ENCODE measurements around the gene LGI4.

LGI4 gene

GRCh38 chr19:35143231-35143715 is 8.4 kb upstream of the LGI4 start, which contains the start of gene FXYD7:
TSS of gene FXYD7 (plus strand) at chr19:35143255. CDS start at chr19:35143334, 79 bp downstream.
- Histone ChIP-seq H3K79me2 (ENCODE audit: insufficient read depth, low read length) (no peaks in the 10 kb centered on the region), H2AFZ (ENCODE audit: low read depth, low read length, severe bottlenecking) (peak within 1 kb of the TSS; percentile 65), H3K27ac (ENCODE audit: low read depth, low read length) (peak within 1 kb of the TSS; percentile 60), H3K36me3 (ENCODE audit: low read length) (no peaks in the 10 kb centered on the region), H3K9me3 (ENCODE audit: insufficient read depth, low read length) (no peaks in the 10 kb centered on the region), H3K27me3 (ENCODE audit: low read length) (no peaks in the 10 kb centered on the region), H3F3A (ENCODE audit: insufficient read depth) (peaks cover 7% of the 10 kb centered on the region), H3K4me3 (ENCODE audit: insufficient read depth, low read length, poor library complexity, severe bottlenecking) (peak within 1 kb of the TSS; percentile 47), H3K4me2 (ENCODE audit: low read depth, low read length, poor library complexity, severe bottlenecking) (peak within 1 kb of the TSS; percentile 70), H3K9me2 (replicated peaks; ENCODE audit: insufficient read depth, low read length) (no peaks in the 10 kb centered on the region), H3K9ac (ENCODE audit: low read length) (peak within 1 kb of the TSS; percentile 44; the same call in 1 of the 2 replicates), H4K20me1 (ENCODE audit: low read depth, low read length) (no peaks in the 10 kb centered on the region)
- TF ChIP-seq, protein P1, sequence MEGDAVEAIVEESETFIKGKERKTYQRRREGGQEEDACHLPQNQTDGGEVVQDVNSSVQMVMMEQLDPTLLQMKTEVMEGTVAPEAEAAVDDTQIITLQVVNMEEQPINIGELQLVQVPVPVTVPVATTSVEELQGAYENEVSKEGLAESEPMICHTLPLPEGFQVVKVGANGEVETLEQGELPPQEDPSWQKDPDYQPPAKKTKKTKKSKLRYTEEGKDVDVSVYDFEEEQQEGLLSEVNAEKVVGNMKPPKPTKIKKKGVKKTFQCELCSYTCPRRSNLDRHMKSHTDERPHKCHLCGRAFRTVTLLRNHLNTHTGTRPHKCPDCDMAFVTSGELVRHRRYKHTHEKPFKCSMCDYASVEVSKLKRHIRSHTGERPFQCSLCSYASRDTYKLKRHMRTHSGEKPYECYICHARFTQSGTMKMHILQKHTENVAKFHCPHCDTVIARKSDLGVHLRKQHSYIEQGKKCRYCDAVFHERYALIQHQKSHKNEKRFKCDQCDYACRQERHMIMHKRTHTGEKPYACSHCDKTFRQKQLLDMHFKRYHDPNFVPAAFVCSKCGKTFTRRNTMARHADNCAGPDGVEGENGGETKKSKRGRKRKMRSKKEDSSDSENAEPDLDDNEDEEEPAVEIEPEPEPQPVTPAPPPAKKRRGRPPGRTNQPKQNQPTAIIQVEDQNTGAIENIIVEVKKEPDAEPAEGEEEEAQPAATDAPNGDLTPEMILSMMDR (IDR thresholded peaks at IDR 0.05; ENCODE audit: insufficient read depth, low read length, poor library complexity, severe bottlenecking), result no peak
- no peak for TF ChIP-seq EZH2phosphoT487 (conservative IDR thresholded peaks at IDR 0.05; ENCODE audit: low read length)

DNA sequence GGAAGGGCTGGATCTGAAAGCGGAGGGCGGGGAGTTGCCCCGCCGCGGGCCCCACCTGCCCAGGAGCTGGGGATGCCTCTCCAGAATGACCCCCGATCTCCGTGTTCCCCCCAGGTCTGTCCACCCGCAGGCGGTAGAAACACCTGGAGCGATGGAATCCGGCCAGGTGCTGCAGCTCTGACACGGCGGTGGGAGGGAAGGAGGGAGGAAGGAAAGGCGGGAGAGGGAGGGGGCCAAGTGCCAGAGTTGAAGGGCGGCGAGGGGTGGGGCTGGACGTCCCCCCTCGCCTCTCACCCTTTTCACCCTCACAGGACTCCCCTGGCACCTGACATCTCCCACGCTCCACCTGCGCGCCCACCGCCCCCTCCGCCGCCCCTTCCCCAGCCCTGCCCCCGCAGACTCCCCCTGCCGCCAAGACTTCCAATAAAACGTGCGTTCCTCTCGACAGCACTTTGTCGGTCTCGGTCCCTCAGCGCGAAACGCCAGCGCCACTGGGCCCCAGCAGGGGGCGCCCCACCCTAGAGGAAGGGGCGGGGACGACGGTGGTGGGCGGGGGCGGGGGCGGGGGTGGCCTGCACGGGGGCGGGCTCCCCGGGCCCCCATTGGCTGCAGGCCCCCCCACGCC is 7.9 kb upstream of the LGI4 start:
- Histone ChIP-seq H3K9me3 (ENCODE audit: insufficient read depth, low read length) (no peaks in the 10 kb centered on the region), H4K20me1 (ENCODE audit: low read depth, low read length) (no peaks in the 10 kb centered on the region), H3K27ac (ENCODE audit: low read depth, low read length) (peak overlapping the region; percentile 60; the same call in 1 of the 2 replicates), H2AFZ (ENCODE audit: low read depth, low read length, severe bottlenecking) (peak overlapping the region; percentile 65), H3K4me2 (ENCODE audit: low read depth, low read length, poor library complexity, severe bottlenecking) (peak overlapping the region; percentile 70), H3K27me3 (ENCODE audit: low read length) (no peaks in the 10 kb centered on the region), H3K36me3 (ENCODE audit: low read length) (no peaks in the 10 kb centered on the region), H3K79me2 (ENCODE audit: insufficient read depth, low read length) (no peaks in the 10 kb centered on the region), H3K4me3 (ENCODE audit: insufficient read depth, low read length, poor library complexity, severe bottlenecking) (peak overlapping the region; percentile 47), H3K9me2 (replicated peaks; ENCODE audit: insufficient read depth, low read length) (no peaks in the 10 kb centered on the region), H3K9ac (ENCODE audit: low read length) (peak overlapping the region; percentile 44; the same call in 1 of the 2 replicates), H3F3A (ENCODE audit: insufficient read depth) (peaks cover 7% of the 10 kb centered on the region)
- TF ChIP-seq, protein P1 (IDR thresholded peaks at IDR 0.05; ENCODE audit: insufficient read depth, low read length, poor library complexity, severe bottlenecking), result peak; percentile 25
- TF ChIP-seq EZH2phosphoT487 (conservative IDR thresholded peaks at IDR 0.05; ENCODE audit: low read length), result no peak

GRCh38 chr19:35141837-35142605 is 7.2 kb upstream of the LGI4 start:
- no peaks in the 10 kb centered on the region for H3K27me3 ChIP-seq (ENCODE audit: low read length)
- peak overlapping the region; percentile 44; the same call in 1 of the 2 replicates for H3K9ac ChIP-seq (ENCODE audit: low read length)
- H2AFZ ChIP-seq (ENCODE audit: low read depth, low read length, severe bottlenecking), result peak overlapping the region; percentile 89

More at GRCh38 chr19:35141837-35142605, 7.2 kb upstream of the LGI4 start:
- Histone ChIP-seq H4K20me1 (ENCODE audit: low read depth, low read length) (no peaks in the 10 kb centered on the region), H3K9me2 (replicated peaks; ENCODE audit: insufficient read depth, low read length) (no peaks in the 10 kb centered on the region), H3K36me3 (ENCODE audit: low read length) (no peaks in the 10 kb centered on the region), H3K4me3 (ENCODE audit: insufficient read depth, low read length, poor library complexity, severe bottlenecking) (peak overlapping the region; percentile 47), H3K27ac (ENCODE audit: low read depth, low read length) (peak overlapping the region; percentile 60), H3K79me2 (ENCODE audit: insufficient read depth, low read length) (no peaks in the 10 kb centered on the region), H3K4me2 (ENCODE audit: low read depth, low read length, poor library complexity, severe bottlenecking) (peak overlapping the region; percentile 70), H3K9me3 (ENCODE audit: insufficient read depth, low read length) (no peaks in the 10 kb centered on the region), H3F3A (ENCODE audit: insufficient read depth) (peaks cover 7% of the 10 kb centered on the region)
- TF ChIP-seq EZH2phosphoT487 (conservative IDR thresholded peaks at IDR 0.05; ENCODE audit: low read length), result no peak
- TF ChIP-seq, protein P1 (IDR thresholded peaks at IDR 0.05; ENCODE audit: insufficient read depth, low read length, poor library complexity, severe bottlenecking), result no peak
